Upper lobe of right lung (tissue), 1 donor: ENCODE measurements around the gene SH3GL3. TPM values are rescaled to one million over a fixed set of nuclear protein-coding genes. Genes with fewer than 3 reads are reported as not detected.

Experiments
- ATAC-seq: fragments of 200-7000 bp; cut with Tn5 transposase; one replicate; pipeline ENCODE4 v1.9.1; 2020; ENCODE audit warnings: mild to moderate bottlenecking, moderate library complexity
- DNase-seq: peaks from one replicate; pipeline ENCODE4 v3.0.0-alpha.2; 2020
- H3K27ac ChIP-seq: fragments of 200-600 bp; one replicate; pipeline ENCODE4 v1.8.0; 2022
- H3K27me3 ChIP-seq: fragments of 200-600 bp; one replicate; pipeline ENCODE4 v1.8.0; 2022; ENCODE audit warnings: mild to moderate bottlenecking
- H3K36me3 ChIP-seq: fragments of 200-600 bp; one replicate; pipeline ENCODE4 v1.8.0; 2022
- H3K4me1 ChIP-seq: fragments of 200-600 bp; one replicate; pipeline ENCODE4 v1.8.0; 2022
- H3K4me3 ChIP-seq: fragments of 200-600 bp; one replicate; pipeline ENCODE4 v1.8.0; 2022; ENCODE audit warnings: mild to moderate bottlenecking
- H3K9me3 ChIP-seq: fragments of 200-600 bp; one replicate; pipeline ENCODE4 v1.8.0; 2022
- intact Hi-C: fragments of 100-400 bp; cut with DNase I; formaldehyde crosslinking; loops from one replicate; pipeline ENCODE4 v1.11.0; 2022
- total RNA-seq: library from RNA; stranded (reverse); fragmentation: NEBNext Ultra II Directional; extraction: Animal tissue kit (Norgen Biotek cat#: 25700); gene quantifications from one replicate; pipeline ENCODE4 v1.2.1, GENCODE V29; 2021
- TF ChIP-seq, protein P1 (sequence below): fragments of 200-600 bp; IDR thresholded peaks from one replicate; pipeline ENCODE4 v1.8.0; 2022; ENCODE audit warnings: antibody characterized with exemption
- donor health status: DM: no; HTN: yes; CAD: no; lungs with severe emphysema.

The SH3GL3 gene
- total RNA-seq, 1 donor from 2014 or later = 3.4 TPM

DNA sequence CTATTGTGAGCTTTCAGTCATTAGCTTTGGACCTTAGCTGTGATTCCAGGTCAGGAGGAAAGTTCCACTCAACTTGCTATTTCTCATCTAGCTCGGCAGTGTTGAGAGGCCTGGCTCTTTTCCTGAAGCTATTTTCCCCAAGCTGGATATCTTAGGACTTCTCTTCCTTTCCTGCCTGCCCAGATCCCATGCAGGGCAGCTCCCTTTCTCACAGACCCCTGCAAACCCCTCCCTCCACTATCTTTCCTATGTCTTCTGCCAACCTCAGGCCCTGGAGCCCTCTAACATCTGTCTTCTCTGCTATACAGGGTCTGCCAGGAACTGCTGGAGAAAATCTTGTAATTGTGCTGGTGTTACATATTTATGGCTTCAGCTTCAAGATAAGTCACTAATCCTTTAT lies 49.6 kb downstream of the SH3GL3 start:
- Histone ChIP-seq H3K4me3 (no peak overlapping the region), H3K36me3 (no peaks in the 10 kb centered on the region), H3K4me1 (no peaks in the 10 kb centered on the region), H3K9me3 (peaks cover 5% of the 10 kb centered on the region), H3K27ac (no peak overlapping the region), H3K27me3 (no peaks in the 10 kb centered on the region)
- intact Hi-C loops = no loop called here
- ATAC-seq (no peak), DNase-seq (no peak)
- TF ChIP-seq, protein P1, sequence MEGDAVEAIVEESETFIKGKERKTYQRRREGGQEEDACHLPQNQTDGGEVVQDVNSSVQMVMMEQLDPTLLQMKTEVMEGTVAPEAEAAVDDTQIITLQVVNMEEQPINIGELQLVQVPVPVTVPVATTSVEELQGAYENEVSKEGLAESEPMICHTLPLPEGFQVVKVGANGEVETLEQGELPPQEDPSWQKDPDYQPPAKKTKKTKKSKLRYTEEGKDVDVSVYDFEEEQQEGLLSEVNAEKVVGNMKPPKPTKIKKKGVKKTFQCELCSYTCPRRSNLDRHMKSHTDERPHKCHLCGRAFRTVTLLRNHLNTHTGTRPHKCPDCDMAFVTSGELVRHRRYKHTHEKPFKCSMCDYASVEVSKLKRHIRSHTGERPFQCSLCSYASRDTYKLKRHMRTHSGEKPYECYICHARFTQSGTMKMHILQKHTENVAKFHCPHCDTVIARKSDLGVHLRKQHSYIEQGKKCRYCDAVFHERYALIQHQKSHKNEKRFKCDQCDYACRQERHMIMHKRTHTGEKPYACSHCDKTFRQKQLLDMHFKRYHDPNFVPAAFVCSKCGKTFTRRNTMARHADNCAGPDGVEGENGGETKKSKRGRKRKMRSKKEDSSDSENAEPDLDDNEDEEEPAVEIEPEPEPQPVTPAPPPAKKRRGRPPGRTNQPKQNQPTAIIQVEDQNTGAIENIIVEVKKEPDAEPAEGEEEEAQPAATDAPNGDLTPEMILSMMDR = no peak

DNA sequence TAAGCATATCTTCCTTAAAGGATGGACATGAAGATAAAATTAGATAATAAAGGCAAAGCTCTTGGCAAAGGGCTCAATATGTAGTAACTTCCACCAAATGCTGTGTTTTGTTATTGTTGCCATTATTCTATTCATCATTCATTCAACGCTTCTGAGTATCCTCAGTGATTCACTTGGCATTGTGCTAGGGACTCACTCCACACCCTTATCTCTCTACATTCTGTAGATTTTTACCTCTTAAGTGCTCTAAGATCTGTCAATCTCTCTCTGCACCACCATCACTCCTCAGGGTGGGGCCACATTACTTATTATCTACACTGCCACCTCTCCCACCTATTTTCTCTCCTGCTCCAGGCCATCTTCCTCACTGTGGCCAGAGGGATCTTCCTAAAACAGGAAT lies 51.2 kb downstream of the SH3GL3 start:
- H3K4me3 ChIP-seq = no peak overlapping the region
- intact Hi-C loops = no loop called here
- H3K36me3 ChIP-seq = no peaks in the 10 kb centered on the region
- DNase-seq = no peak
- peaks cover 5% of the 10 kb centered on the region for H3K9me3 ChIP-seq
- ATAC-seq = no peak
- TF ChIP-seq, protein P1 = no peak
- H3K27me3 ChIP-seq = no peaks in the 10 kb centered on the region
- H3K4me1 ChIP-seq = no peaks in the 10 kb centered on the region
- no peak overlapping the region for H3K27ac ChIP-seq

DNA sequence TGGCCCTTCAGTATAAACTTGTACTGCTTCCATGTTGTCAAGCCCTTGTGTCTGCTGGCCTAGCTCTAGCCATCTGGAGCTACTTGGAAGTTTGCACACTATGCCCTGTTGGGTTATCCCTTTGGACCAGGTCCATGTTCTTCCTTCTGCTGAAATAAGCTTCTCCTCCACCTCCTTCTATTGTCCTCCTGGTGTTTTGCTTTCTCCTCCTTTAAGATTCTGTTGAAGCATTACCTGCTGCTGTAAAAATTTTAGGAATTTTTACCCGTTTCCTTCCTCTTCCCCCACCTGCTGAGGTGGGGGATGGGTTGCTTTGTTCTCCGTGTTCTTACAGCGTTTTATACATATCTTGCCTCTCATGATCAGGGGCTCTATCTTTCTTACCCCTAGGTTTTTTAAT lies 51.7 kb downstream of the SH3GL3 start:
- ATAC-seq = peak; percentile 35
- H3K27me3 ChIP-seq = no peaks in the 10 kb centered on the region
- peaks cover 5% of the 10 kb centered on the region for H3K9me3 ChIP-seq
- intact Hi-C loops = no loop called here
- no peaks in the 10 kb centered on the region for H3K36me3 ChIP-seq
- H3K4me1 ChIP-seq = no peaks in the 10 kb centered on the region
- H3K4me3 ChIP-seq = no peak overlapping the region
- DNase-seq = no peak
- no peak overlapping the region for H3K27ac ChIP-seq
- TF ChIP-seq, protein P1 = no peak

DNA sequence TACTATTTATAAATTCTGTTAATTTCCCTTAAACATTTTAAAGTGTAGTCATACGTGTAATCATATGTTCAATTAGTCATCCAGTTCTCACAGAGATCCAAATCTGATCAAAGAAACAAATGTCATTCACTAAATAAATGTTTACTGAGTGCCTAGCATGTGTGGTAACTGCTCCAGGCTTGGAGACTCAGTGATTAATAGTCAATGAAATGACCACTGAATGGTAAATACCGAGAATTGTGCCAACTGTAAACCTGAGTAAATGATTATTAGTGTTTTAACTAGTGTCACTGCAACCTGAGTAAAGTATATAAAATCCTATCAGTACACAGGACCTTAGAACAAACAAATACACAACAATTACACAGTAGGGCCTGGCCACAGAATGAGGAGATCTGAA lies 52.3 kb downstream of the SH3GL3 start:
- H3K27ac ChIP-seq = no peak overlapping the region
- H3K36me3 ChIP-seq = no peaks in the 10 kb centered on the region
- no peak overlapping the region for H3K4me3 ChIP-seq
- H3K4me1 ChIP-seq = no peaks in the 10 kb centered on the region
- TF ChIP-seq, protein P1 = no peak
- ATAC-seq (no peak), DNase-seq (no peak)
- peaks cover 5% of the 10 kb centered on the region for H3K9me3 ChIP-seq
- no peaks in the 10 kb centered on the region for H3K27me3 ChIP-seq
- intact Hi-C loops = no loop called here

DNA sequence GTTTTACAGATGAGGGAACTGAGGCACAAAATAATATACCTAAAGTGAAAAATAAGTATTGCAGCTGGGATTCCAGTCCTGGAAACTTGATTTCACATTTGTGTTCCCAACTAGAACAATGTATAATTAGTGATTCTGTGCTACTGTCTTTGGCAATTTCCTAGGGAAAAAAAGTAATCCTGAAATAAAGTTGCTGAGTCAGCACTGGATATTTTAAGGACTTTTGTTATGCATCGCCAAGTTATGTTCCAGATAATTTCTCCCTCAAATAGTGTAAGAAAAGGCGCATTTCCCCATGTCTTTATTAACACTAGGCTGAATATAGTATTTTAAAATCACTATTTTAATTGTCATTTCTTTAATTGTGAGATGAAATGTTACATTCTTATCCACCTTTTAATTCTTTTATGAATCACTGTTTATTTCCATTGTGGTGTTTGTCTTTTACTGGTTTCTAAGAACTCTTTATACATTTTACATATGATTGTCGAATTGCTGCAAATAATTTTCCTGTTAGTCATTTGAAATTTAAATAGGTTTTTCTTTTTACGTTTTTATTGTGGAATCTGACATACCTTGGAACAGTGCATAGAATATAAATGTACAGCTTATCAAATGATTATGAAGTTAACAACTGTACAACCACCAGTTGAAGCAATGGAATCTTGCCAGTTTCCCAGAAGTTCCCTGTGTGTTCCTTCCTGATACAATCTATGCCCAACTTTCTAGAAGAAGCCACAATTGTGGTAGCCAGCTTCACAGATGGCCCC lies 56.6 kb downstream of the SH3GL3 start:
- ATAC-seq = no peak
- H3K4me3 ChIP-seq = no peak overlapping the region
- DNase-seq = no peak
- intact Hi-C loops = no loop called here
- no peaks in the 10 kb centered on the region for H3K4me1 ChIP-seq
- no peaks in the 10 kb centered on the region for H3K27me3 ChIP-seq
- peaks cover 3% of the 10 kb centered on the region for H3K9me3 ChIP-seq
- H3K27ac ChIP-seq = no peak overlapping the region
- TF ChIP-seq, protein P1 = no peak
- H3K36me3 ChIP-seq = no peaks in the 10 kb centered on the region

DNA sequence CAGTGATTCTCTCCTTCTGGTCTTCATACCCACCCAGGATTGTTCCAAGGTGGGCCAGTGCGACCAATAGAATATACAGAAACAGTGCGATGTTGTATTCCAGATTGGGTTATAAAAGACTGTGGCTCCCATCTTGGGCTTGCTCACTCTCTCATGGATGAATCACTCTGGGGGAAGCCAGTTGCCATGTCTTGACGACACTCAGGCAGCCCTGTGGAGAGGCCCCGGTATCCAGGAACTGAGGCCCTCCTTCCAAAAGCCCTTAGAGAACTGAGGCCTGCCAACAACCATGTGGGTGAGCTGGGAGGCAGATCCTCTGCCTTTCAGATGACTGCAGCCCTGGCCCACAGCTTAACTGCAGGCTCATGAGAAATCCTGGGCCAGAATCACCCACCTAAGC lies 57.2 kb downstream of the SH3GL3 start:
- Histone ChIP-seq H3K4me1 (no peaks in the 10 kb centered on the region), H3K9me3 (no peaks in the 10 kb centered on the region), H3K27me3 (no peaks in the 10 kb centered on the region), H3K36me3 (no peaks in the 10 kb centered on the region), H3K4me3 (no peak overlapping the region), H3K27ac (no peak overlapping the region)
- intact Hi-C loops = no loop called here
- ATAC-seq = peak; percentile 43
- TF ChIP-seq, protein P1 = no peak
- no peak for DNase-seq
